Measurements from ENCODE around the gene CTAGE9. TPM values are rescaled to one million over a fixed set of nuclear protein-coding genes. Genes with fewer than 3 reads are reported as not detected.

Gene CTAGE9
- total RNA-seq, 4 donors from 2014 or later = not detected

GRCh38 chr6:131678442-131678841, 32.4 kb downstream of the CTAGE9 start:
- no peaks in the 10 kb centered on the region for H3K4me1 ChIP-seq
- intact Hi-C loops (cut with DNase I) = no loop called here
- H3K27ac ChIP-seq = no peak overlapping the region

GRCh38 chr6:131673184-131673583, 37.6 kb downstream of the CTAGE9 start:
- Histone ChIP-seq H3K9me3 (no peaks in the 10 kb centered on the region), H3K4me1 (no peaks in the 10 kb centered on the region), H3K27me3 (no peaks in the 10 kb centered on the region), H3K36me3 (no peaks in the 10 kb centered on the region), H3K4me3 (no peak overlapping the region), H3K27ac (no peak overlapping the region)
- 84 to 97% methylated on average over 2 of the region's 2 CpGs for WGBS, 2 donors
- no peak for DNase-seq
- TF ChIP-seq POLR2A (IDR thresholded peaks at IDR 0.05) (no peak), CTCF (IDR thresholded peaks at IDR 0.05) (no peak)
- intact Hi-C loops (cut with DNase I) = no loop called here

More at GRCh38 chr6:131678442-131678841, 32.4 kb downstream of the CTAGE9 start:
- Histone ChIP-seq H3K27me3 (no peaks in the 10 kb centered on the region), H3K4me3 (no peak overlapping the region), H3K9me3 (no peaks in the 10 kb centered on the region), H3K36me3 (no peaks in the 10 kb centered on the region)
- no peak for DNase-seq
- TF ChIP-seq CTCF (IDR thresholded peaks at IDR 0.05) (no peak), POLR2A (IDR thresholded peaks at IDR 0.05) (no peak)
- WGBS, 2 donors = 72 to 83% methylated on average over 5 of the region's 5 CpGs

GRCh38 chr6:131669891-131670290, 40.9 kb downstream of the CTAGE9 start:
- WGBS, 2 donors = 38 to 63% methylated on average over 1 of the region's 1 CpG
- H3K9me3 ChIP-seq = no peaks in the 10 kb centered on the region
- H3K4me1 ChIP-seq = no peaks in the 10 kb centered on the region
- no peak overlapping the region for H3K27ac ChIP-seq
- intact Hi-C loops (cut with DNase I) = no loop called here
- no peak overlapping the region for H3K4me3 ChIP-seq
- H3K36me3 ChIP-seq = no peaks in the 10 kb centered on the region
- no peak for TF ChIP-seq POLR2A (IDR thresholded peaks at IDR 0.05)
- TF ChIP-seq CTCF (IDR thresholded peaks at IDR 0.05) = no peak
- DNase-seq = no peak
- no peaks in the 10 kb centered on the region for H3K27me3 ChIP-seq

GRCh38 chr6:131663578-131664165, 47.1 kb downstream of the CTAGE9 start:
- no peak overlapping the region for H3K4me3 ChIP-seq
- no peaks in the 10 kb centered on the region for H3K9me3 ChIP-seq
- DNase-seq = no peak
- no peaks in the 10 kb centered on the region for H3K27me3 ChIP-seq
- 89 to 94% methylated on average over 2 of the region's 2 CpGs for WGBS, 2 donors
- no peaks in the 10 kb centered on the region for H3K4me1 ChIP-seq
- no peak for TF ChIP-seq CTCF (IDR thresholded peaks at IDR 0.05)
- no peak overlapping the region for H3K27ac ChIP-seq
- intact Hi-C loops (cut with DNase I) = no loop called here
- H3K36me3 ChIP-seq = no peaks in the 10 kb centered on the region

- DNase-seq = no peak
Measured at GRCh38 chr6:131660195-131660594, 50.6 kb downstream of the CTAGE9 start.

More at GRCh38 chr6:131660195-131660594, 50.6 kb downstream of the CTAGE9 start:
- H3K27me3 ChIP-seq = no peaks in the 10 kb centered on the region
- no peaks in the 10 kb centered on the region for H3K9me3 ChIP-seq
- TF ChIP-seq CTCF (IDR thresholded peaks at IDR 0.05) = no peak
- TF ChIP-seq POLR2A (IDR thresholded peaks at IDR 0.05) = no peak
- no peaks in the 10 kb centered on the region for H3K4me1 ChIP-seq
- H3K27ac ChIP-seq = no peak overlapping the region
- no peak overlapping the region for H3K4me3 ChIP-seq
- intact Hi-C loops (cut with DNase I) = no loop called here
- 12 to 23% methylated on average over 1 of the region's 1 CpG for WGBS, 2 donors
- H3K36me3 ChIP-seq = no peaks in the 10 kb centered on the region

Other genes starting within 250 kb of the CTAGE9 start
- 1 to 10 TPM in 1 of 4 donors, under 1 TPM in 1, not detected in 2; 0.19 to 2.7 TPM for gene ARG1, start 137.8 kb downstream of the CTAGE9 start, total RNA-seq
- 10 to 100 TPM; 12.2 to 31.9 (median 20.1) TPM for gene MED23, start 82.8 kb downstream of the CTAGE9 start, total RNA-seq
- gene ENPP3, start 73.7 kb downstream of the CTAGE9 start, total RNA-seq = 1 to 10 TPM in 1 of 4 donors, under 1 TPM in 3; 0.06 to 2.3 (median 0.17) TPM
- gene OR2A4, start 9.6 kb downstream of the CTAGE9 start, total RNA-seq = under 1 TPM in 1 of 4 donors, not detected in 3; 0.57 TPM
- 10 to 100 TPM in 1 of 4 donors, 1 to 10 TPM in 2, under 1 TPM in 1; 0.76 to 12.6 (median 3.2) TPM for gene ENPP1, start 97.0 kb upstream of the CTAGE9 start, total RNA-seq
- 100 to 1,000 TPM in 1 of 4 donors, 10 to 100 TPM in 2, 1 to 10 TPM in 1; 8.9 to 110 (median 25.9) TPM for gene CCN2, start 240.4 kb upstream of the CTAGE9 start, total RNA-seq

Data from esophagus squamous epithelium (tissue), 5 donors.